Measurements from ENCODE around the gene PITX1.
"Not testable (repeated sequence)": the region's sequence is repeated elsewhere in the genome, so short reads cannot be mapped to it uniquely, and the experiment has no call there.

The PITX1 gene

DNA sequence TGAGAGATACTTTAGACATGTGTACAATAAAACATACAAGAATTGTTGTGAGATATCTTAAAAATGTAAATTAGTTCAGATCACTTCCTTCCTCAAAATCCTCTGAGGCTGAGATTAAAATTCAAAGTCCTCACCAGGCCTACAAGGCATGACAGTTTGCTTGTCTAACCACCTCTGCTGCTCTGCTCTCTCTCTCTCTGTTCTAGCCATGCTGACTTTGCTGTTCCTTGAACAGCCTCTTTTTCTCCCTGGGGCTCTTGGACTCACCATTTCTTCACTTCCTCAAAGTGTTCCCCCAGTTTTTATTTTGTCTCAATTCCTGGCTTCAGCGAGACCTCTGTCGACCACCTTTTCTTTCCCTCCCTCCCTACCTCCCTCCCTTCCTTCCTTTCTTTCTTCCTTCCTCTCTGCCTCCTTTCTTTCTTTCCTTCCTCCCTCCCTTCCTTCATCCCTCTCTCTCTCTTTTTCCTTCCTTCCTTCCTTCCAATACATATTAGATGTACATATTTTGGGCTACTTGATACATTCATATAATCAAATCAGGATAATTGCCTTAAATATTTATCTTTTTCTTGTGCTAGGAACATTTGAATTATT is 39.4 kb downstream of the PITX1 start:
- Histone ChIP-seq H3K4me3 (ENCODE audit: low read depth, low read length) (no peak overlapping the region), H3K27ac (no peak overlapping the region), H3K36me3 (replicated peaks) (no peaks in the 10 kb centered on the region), H3K27me3 (replicated peaks) (no peaks in the 10 kb centered on the region)
- in situ Hi-C loops (cut with HindIII; ENCODE audit: low pct_ligation_motif_present, low sequenced_read_pairs) = no loop called here
- TF ChIP-seq, protein P1, sequence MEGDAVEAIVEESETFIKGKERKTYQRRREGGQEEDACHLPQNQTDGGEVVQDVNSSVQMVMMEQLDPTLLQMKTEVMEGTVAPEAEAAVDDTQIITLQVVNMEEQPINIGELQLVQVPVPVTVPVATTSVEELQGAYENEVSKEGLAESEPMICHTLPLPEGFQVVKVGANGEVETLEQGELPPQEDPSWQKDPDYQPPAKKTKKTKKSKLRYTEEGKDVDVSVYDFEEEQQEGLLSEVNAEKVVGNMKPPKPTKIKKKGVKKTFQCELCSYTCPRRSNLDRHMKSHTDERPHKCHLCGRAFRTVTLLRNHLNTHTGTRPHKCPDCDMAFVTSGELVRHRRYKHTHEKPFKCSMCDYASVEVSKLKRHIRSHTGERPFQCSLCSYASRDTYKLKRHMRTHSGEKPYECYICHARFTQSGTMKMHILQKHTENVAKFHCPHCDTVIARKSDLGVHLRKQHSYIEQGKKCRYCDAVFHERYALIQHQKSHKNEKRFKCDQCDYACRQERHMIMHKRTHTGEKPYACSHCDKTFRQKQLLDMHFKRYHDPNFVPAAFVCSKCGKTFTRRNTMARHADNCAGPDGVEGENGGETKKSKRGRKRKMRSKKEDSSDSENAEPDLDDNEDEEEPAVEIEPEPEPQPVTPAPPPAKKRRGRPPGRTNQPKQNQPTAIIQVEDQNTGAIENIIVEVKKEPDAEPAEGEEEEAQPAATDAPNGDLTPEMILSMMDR (IDR thresholded peaks at IDR 0.05; ENCODE audit: low read depth, low read length, missing control alignments) = no peak
- no peak for DNase-seq

DNA sequence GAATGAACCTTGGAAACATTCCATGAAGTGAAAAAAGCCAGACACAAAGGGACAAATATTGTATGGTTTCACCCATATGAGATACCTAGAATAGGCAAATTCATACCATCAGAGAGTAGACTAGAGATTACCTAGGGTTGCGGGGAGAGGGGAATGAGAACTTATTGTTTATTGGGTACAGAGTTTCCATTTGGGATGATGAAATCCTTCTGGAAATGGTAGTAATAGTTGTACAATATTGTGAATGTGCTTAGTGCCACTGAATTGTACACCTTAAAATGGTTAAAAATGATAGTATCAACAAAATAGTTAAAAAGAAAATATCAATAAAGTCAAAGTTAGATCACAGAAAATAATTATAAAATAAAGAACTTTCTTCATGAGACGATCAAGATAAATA is 40.9 kb downstream of the PITX1 start:
- Histone ChIP-seq H3K4me3 (ENCODE audit: low read depth, low read length) (no peak overlapping the region), H3K27me3 (replicated peaks) (no peaks in the 10 kb centered on the region), H3K27ac (no peak overlapping the region), H3K36me3 (replicated peaks) (no peaks in the 10 kb centered on the region)
- in situ Hi-C loops (cut with HindIII; ENCODE audit: low pct_ligation_motif_present, low sequenced_read_pairs) = no loop called here
- DNase-seq = no peak
- TF ChIP-seq, protein P1 (IDR thresholded peaks at IDR 0.05; ENCODE audit: low read depth, low read length, missing control alignments) = no peak

DNA sequence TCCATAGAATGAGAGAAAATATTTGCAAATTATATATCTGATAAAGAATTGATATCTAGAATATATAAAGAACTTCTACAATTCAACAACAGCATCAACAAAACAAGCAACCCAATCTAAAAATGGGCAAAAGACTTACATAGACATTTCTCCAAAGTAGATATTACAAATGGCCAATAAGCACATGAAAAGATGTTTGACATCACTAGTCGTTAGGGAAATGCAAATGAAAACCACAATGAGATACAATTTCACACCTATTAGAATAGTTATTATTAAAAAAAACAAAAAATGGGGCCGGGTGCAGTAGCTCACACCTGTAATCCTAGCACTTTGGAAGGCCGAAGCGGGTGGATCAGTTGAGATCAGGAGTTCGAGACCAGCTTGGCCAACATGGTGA is 41.9 kb downstream of the PITX1 start:
- Histone ChIP-seq H3K27me3 (replicated peaks) (no peaks in the 10 kb centered on the region), H3K36me3 (replicated peaks) (no peaks in the 10 kb centered on the region), H3K27ac (no peak overlapping the region), H3K4me3 (ENCODE audit: low read depth, low read length) (no peak overlapping the region)
- in situ Hi-C loops (cut with HindIII; ENCODE audit: low pct_ligation_motif_present, low sequenced_read_pairs) = no loop called here
- no peak for DNase-seq
- TF ChIP-seq, protein P1 (IDR thresholded peaks at IDR 0.05; ENCODE audit: low read depth, low read length, missing control alignments) = no peak

DNA sequence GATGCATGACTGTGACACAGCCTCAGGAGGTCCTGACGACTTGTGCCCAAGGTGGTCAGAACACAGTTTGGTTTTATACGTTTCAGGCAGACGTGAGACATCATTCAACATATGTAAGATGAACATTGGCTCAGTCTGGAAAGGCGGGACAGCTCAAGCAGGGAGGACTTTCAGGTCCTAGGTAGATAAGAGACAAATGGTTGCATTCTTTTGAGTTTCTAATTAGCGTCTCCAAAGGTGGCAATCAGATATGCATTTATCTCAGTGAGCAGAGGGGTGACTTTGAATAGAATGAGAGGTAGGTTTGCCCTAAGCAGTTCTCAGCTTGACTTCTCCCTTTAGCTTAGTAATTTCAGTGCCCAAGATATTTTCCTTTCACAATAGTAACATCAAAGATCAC is 43.8 kb downstream of the PITX1 start:
- H3K27ac ChIP-seq; H3K27me3 ChIP-seq (replicated peaks); H3K36me3 ChIP-seq (replicated peaks); in situ Hi-C loops (cut with HindIII; ENCODE audit: low pct_ligation_motif_present, low sequenced_read_pairs); DNase-seq; H3K4me3 ChIP-seq (ENCODE audit: low read depth, low read length): not testable (repeated sequence)

DNA sequence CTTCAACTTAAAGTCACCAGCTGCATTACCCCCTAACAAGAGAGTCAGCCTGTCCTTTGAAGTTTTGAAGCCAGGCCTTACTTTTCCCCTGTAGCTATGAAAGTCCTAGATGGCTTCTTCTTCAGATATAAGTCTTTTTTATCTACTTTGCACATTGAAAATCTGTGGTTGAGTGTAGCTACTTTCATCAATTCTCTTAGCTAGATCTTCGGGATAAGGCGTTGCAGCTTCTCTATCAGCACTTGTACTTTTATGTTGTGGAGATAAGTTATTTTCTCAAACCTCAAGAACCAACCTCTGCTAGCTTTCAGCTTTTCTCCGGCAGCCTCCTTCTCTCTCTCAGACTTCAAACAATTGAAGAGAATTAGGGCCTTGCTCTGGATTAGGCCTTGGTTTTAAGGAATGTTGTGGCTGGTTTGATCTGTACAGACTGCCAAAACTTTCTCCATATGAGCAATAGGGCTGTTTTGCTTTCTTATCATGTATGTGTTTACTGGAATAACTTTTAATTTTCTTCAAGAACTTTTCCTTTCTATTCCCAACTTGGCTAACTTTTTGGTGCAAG is 44.7 kb downstream of the PITX1 start:
- no peaks in the 10 kb centered on the region for H3K36me3 ChIP-seq (replicated peaks)

DNA sequence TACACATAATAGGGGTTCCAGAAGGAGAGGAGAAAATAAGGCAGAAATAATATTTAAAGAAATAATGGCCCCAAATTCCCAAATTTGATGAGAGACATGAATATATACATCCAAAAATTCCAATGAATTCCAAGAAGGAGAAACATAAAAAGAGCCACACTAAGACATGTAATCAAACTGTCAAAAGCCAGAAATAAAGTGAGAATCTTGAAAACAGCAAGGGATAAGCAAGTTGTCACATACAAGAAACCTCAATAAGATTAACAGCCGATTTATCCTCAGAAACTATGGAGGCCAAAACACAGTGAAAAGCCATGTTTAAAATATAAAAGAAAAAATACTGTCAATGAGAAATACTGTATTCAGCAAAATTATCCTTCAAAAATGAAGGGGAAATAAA is 51.8 kb downstream of the PITX1 start:
- in situ Hi-C loops (cut with HindIII; ENCODE audit: low pct_ligation_motif_present, low sequenced_read_pairs) = no loop called here
- Histone ChIP-seq H3K27me3 (replicated peaks) (no peaks in the 10 kb centered on the region), H3K27ac (no peak overlapping the region), H3K4me3 (ENCODE audit: low read depth, low read length) (no peak overlapping the region), H3K36me3 (replicated peaks) (no peaks in the 10 kb centered on the region)
- no peak for DNase-seq
- TF ChIP-seq, protein P1 (IDR thresholded peaks at IDR 0.05; ENCODE audit: low read depth, low read length, missing control alignments) = no peak

More for the DNA sequence above, 44.7 kb downstream of the PITX1 start:
- in situ Hi-C loops (cut with HindIII; ENCODE audit: low pct_ligation_motif_present, low sequenced_read_pairs) = no loop called here
- TF ChIP-seq, protein P1 (IDR thresholded peaks at IDR 0.05; ENCODE audit: low read depth, low read length, missing control alignments) = no peak
- Histone ChIP-seq H3K4me3 (ENCODE audit: low read depth, low read length) (no peak overlapping the region), H3K27ac (no peak overlapping the region), H3K27me3 (replicated peaks) (no peaks in the 10 kb centered on the region)
- DNase-seq = peak; percentile 2

Data from brain microvascular endothelial cell (primary cell).